ENCODE results near the gene NRIP1.
"Not testable (repeated sequence)": the region's sequence is repeated elsewhere in the genome, so short reads cannot be mapped to it uniquely, and the experiment has no call there.

NRIP1 gene

DNA sequence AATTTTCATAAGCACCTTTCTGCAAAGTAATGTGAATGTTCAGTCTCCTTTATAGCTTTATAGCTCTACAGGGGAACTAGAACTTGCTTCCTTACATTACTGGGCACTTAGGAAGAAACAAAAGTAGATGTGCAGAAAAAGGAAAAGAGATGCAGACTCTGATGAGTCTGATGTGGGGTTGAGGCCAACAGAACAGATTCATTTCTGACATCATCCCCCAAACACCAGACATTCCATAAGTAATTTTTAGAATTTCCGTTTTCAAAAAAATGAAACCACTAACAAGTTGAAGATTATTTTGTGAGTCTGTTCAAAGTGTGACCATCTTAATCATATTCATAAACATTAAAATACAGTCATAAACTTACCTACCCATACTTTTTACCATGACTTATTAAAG, 96.0 kb downstream of the NRIP1 start:
- DNase-seq, result no peak

DNA sequence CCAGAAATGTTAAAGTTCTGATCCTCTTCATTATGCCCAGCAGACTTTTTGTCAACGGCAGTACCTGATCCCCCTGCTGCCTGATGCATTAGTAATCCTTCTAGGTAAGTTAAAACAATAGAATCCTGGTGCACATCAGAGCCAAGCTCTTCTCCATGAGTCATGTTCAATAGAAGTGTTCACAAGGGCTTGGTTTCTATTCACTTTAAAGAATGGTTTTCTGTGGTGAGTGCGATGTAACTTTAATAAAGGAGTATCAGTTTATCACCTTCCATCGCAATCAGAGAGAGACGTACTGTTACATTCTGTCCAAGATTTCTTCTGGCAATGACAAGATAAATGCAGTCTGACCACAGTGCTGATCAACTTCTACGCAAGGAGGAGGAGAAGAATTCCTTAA, 96.8 kb downstream of the NRIP1 start:
- no peak for DNase-seq

DNA sequence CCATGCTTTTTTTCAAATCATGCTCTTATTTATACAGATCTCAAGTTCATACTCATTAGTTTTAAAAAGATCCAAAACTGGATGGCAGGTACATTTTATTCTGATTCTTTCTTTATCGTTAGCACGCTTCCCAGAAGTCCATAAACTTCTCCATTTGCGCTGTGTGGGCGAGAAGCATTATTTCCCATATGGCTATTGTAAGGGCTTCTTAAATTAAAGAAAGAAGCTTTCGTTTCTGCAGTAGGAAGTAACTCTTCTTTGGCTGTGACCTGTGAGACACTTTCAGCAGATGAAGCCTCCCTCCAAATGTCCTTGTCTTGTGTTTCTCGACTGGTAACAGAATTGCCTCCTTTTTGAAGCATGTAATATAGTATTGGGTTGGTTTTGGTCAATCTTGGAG, 100.2 kb downstream of the NRIP1 start:
- DNase-seq, result no peak

DNA sequence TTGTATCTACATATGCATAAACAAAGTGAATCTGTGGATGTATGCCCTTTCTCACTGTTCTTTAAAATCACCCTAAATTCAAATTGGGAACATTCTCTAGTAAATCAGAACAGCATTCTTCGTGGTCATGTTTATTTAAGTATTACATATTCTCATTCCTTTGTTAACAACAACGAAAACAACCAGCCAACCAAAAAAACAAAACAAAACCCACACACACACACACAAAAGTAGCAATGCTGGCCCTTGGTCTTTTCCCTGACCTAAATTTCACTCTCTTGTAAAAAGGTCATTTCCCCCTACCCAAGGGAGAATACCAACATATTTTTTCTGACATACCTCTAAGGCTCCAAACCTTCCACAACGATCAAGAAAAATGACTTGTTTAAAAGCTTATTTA, 102.6 kb downstream of the NRIP1 start:
- DNase-seq, result no peak

DNA sequence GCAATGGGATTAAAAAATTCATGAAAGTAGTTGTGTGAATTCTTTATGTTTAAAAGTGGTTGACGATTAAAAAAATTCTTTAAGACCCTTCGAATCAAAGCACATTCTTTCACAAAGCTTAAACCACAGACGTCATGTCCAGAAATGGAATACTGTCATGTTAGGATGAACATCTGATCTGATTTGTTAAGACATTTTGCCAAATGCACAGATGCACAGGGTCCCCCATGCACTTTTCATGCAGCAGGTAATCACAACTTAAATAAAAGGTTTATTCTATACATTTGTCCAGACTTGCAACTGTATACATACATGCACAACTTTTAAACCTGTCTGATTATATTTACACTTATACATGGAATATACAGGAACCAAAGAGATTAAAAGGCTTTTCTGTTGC, 103.3 kb downstream of the NRIP1 start:
- DNase-seq, result no peak

DNA sequence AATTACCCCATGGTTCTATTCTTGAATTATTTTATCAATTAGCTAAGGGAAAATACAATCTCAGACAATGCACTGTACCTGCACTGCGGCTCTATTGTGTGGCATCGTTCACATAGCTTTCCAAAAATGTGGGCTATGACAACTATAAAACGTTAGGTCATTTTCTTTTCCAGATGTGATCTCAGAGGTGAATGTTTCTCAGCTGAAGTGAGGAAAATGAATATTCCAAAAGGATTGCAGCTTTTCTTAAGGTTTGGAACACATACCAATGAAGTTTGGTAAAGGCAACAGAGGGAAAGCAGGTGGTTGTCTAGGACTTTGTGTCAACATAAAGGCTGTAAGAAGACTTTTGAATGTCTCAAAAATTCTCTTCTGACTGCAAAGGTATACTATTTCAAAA, 105.5 kb downstream of the NRIP1 start:
- DNase-seq, result no peak

DNA sequence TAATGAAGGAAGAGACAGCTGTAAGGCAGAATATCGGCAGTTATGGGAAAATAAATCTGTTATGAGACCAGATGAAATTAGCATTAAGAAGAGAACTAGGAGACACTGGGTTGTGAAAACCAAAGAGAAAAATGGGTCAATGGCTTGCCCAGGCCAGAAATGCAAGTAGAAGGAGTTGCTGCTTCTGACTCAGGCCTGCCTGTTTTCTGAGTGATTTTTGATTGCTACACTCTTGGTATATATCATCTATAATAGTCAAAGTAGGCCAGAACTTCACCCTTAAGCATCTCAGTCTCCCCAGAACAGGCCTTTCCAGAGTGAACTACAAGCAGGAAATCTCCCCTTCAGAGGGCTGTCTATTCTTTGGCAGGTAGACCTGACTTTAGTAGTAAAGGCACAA, 107.0 kb downstream of the NRIP1 start:
- DNase-seq, result no peak

DNA sequence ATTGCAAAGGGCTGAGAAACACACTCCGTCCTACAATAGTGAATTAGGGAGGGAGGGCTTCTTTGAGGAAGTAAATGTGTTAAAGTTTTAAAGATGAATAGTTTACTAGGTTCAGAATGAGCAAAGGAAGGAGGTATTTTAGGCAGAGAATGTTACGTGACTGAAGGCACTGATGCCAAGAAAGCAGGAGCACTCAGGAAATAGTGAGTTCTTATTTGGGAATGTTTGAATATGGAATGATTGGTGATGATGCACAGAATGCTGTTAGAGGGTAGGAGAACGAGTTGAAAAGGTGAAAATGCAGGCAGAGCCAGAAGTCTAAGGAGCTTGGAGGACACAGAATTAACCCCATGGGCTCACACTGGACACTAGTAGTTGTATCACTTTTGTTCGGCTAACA, 108.0 kb downstream of the NRIP1 start:
- DNase-seq, result no peak

DNA sequence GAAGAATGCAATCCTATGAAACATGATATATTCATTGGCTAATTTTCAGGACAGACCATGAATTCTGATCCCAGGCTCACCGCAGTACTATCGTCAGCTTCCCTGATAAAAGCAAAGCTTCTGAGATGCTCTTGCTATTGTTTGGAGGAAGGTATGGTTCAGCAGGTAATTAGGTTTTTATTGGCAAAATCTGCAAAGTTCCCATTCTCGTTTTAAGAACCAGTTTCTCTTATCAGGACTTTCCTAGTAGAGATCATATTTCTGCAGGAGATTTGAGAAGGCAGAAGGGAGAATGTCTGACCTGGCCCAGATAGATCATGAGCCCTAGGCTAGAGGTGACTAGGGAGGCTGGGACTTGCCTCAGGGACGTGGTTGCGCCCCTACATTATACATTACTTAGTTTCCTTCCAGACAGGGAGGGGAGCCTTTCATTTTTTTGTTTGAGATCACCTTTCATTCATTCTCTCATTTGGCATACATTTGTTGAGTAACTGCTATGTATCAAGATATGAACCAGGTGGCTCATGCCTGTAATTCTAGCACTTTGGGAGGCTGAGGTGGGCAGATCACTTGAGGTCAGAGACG, 108.8 kb downstream of the NRIP1 start:
- DNase-seq, result no peak

DNA sequence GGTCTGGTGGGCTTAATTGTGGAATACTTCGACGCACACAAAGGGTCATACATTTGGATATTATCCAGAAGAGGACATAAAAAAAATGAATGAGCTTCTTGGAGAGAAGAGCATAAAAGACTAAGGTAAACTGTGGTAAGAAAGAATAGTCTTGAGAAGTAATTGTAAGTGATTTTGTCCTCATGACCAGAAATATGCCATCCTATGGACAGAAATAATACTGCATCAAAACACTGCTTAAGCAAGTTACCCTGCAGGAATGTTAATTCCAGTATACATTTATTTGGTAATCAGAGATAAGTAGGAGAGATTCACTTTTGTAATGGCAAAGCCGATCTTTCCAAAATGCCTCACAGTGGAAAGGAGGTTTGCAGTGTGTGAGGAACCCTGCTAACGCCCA, 111.9 kb downstream of the NRIP1 start:
- no peak for DNase-seq

DNA sequence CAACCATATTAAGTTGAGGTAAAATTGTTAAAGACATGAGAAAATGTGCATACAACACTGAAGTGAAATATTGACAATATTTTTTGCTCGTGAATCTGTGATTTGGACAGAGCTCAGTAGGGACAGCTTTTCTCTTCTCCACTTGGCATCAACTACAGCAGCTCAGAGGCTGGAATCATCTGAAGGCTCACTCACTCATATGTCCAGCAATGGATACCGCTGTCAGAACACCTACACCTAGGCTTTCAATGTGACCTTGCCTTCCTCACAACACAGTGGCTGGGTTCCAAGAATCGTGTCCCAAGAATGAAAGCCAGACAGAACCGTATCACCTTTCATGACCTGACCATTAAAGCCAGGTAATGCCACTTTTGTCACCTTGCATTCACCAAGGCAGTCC, 115.2 kb downstream of the NRIP1 start:
- DNase-seq, result no peak

DNA sequence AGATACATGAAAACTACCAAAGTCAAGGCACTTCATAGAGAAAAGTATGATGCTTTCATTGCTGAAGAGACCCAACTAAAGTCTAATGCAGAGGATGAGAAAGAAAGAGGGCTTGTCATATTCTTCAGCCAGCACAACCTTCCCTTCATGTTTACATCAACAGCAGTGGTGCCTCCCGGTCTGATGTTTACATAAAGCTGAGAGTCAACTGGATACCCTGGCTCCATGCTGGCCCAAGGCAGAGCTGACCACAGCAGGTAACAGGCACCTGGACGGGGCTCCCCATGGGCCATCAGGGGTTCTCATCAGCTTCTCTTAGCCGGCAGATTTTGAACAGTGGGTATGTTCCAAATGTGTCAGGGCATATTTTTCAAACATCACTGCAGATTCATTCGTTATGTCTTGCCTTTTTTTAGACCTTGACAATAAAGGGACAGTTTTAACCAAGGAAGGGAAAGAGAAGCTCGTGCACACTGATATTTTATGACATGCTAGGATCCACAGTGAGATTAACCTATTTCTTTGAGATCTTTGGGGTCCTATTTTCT, 117.1 kb downstream of the NRIP1 start:
- no peak for DNase-seq

DNA sequence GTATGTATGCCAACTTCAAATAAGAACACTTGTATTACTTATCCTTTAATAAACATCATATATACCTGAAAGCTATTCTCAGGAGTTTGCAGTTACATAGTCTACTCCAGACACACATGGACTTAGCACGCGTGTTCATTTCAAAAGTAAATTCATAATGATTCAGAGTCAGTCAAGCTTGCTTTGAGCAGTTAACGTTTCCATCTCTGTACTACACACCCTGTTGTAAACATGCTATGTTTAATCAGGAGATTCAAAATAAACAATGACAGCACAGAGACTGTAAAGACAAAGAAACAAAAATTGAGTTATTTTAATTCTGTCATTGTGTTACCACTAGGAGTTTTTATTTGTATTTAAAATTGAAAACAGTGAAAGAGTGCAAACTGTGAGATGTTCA, 119.6 kb downstream of the NRIP1 start:
- no peak for DNase-seq

DNA sequence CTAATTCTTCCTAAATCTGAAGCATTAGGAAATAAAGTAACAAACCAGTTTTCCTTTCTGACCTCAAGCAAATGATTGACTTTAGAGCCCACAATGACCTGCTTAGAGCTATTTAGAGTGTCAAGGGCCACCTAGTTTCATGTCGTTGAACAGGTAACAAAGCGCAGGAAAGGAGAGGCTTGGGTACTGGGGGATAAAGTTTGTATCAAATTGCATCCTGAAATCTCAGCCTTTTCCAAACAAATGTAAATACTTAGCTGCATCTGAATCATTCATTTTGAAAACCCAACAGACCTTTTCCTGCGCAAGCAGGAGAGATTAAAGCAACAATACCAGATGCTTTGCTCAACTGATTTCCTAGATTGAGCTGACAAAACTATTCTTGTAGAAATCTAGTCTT, 121.2 kb downstream of the NRIP1 start:
- no peak for DNase-seq

DNA sequence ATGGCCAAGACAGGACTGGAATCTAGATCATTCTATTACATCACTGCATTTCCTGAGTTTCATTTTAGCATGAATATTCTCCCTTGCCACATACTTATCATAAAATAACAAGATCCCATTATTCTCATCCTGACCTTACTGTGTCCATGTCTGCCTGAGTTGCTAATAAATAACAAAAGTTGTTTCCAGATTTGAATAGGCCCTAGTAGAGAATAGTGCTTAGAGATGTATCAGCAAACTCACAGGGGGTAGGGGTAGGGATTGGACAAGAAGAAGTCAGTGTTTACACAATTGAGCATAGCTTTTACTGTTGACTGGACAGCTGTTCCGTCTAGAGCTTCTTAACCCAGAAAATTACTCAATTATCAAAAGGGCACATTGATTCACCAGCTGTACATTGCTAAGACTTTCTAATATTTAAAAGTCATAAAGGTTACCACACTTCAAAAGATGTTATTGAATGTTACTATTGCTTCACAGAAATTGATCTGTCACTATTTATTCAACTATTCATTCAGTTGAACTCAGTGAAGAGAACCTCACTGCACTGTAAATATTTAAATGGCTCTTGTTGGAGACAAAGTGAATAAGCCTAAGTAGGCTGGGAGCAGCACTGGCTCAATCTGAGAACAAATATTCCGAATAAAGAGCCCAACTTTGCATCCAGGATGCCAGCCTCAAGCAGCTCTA, 121.9 kb downstream of the NRIP1 start:
- DNase-seq, result no peak

DNA sequence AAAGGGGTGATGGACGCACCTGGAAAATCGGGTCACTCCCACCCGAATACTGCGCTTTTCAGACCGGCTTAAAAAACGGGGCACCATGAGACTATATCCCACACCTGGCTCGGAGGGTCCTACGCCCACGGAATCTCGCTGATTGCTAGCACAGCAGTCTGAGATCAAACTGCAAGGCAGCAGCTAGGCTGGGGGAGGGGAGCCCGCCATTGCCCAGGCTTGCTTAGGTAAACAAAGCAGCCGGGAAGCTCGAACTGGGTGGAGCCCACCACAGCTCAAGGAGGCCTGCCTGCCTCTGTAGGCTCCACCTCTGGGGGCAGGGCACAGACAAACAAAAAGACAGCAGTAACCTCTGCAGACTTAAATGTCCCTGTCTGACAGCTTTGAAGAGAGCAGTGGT, 137.5 kb downstream of the NRIP1 start:
- DNase-seq, result not testable (repeated sequence)

DNA sequence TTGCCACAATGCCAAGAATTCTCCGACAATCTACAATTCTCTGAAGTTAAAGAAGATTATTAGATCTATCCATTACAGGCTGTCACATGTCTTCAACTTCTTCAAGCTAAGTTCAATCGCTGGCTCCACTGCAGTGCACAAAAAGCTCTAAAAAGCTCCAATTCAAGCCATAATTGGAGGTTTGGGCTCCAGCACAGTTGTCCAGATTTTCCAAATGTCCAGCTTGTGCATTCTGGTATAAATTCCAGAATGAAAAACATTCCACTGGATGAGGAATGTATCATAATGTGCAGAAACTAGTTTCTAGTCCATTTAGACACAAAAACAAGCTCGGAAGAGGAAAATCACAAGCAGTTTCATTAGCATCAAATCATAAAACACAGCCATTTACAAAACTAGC, 138.6 kb downstream of the NRIP1 start:
- DNase-seq, result no peak

DNA sequence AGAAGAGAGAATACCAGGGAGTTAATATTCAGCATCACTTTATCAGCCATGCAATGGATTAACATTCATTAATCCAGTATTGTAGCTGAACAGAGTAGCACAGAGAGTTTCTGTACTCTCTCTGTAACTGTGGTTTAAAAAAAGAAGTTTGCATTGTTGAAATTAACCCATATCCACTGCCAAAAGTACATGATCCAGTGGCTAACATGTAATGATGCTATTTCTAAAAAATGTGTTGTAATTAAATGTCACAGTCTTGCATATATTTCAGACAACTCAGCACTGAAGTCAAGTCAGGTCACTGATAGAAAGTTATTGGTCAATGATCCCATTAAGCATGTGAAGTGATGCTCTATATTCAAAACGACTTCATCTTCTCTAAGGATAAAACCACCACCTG, 141.3 kb downstream of the NRIP1 start:
- DNase-seq, result no peak

DNA sequence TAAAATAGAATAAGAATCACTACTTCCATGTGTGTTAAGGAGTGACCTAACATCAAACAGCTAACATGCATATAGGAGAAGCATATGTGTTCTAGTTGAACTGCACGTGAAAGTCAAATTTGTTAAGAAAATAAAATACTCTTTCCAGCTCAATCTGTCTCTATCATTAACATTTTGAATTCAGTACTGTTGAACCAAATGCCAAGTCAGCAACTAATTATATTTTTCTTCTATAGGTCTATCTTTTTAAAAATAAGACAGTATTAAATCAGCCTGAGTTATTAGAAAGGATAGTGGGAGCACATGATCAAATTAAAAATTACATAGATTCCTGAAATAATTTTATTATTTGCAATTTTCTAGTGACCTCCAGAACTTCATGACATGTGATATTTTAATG, 141.8 kb downstream of the NRIP1 start:
- DNase-seq, result no peak

DNA sequence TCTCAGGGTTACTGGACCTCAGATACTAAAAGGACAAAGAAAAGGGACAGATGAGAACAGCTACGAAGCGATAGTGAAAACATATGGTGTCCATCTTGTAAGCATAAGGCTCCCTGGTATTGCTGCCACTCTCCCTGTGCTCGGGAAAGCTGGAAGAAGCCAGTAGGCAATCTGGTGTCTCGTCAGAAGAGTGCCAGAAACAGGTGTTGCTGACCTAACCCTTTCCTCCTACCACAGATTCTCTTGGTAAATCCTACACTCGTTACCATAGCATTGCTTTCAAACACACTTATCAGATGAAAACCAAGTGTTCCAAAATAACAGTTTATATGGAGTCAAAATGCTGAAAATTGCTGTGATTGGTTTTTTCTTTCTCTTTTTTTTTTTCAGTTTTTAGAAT, 146.3 kb downstream of the NRIP1 start:
- no peak for DNase-seq

DNA sequence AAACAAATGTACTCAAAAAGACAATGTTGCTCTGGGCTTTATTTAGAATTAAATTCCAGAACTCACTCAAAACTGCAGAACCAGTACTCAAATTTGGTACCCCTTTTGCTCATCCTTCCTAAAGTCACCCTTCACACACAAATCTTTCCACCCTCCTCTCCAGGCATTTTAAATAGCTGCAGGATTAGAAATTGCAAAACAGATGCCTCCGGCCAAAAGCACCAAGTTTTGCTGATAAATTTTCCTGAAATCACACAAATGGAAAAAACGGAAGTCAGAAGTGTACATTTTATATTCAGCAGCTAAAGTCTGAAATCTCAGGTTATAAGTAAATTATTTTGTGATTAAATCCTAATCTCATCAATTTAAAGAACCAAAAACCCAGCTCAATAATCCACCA, 147.0 kb downstream of the NRIP1 start:
- DNase-seq, result no peak

DNA sequence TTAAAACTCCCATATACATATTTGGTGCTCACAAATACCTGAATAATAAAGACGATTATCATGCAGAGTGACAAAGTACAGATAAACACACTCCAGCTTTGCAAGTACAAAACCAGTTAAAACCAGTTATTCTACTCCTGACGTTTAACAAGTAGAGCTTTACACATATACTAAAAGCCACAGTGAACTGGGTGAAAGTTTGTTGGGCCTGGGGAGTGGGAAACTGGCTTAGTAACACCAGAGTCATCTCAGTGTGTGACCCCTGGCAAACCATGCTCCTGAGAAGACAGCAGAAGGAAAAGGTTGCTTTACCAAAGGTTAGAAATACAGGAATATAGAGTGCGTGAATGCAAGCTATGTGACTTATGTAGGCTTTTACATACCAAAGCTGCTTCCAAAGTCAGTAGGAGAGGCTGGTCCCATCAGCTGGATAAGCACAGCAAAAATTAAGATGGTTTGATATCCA, 148.1 kb downstream of the NRIP1 start:
- DNase-seq, result no peak

DNA sequence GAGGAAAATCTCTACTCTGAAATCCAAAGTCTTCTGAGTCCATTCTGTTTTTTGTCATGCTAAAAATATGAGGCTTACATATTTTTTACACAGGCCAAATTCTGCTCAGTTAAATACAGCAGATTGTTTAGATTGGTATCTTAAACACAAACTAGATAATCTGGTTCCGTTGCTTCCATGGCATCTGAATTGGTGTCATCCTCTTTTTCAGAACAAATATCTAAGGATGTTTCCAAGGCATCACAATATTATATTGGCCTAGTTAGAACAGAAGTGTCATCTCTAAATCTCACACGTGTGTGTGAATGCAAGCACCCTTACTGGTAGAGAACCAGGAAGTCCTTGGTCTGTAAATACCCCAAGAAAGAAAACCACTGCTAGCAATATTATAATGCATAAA, 151.2 kb downstream of the NRIP1 start:
- DNase-seq, result no peak

DNA sequence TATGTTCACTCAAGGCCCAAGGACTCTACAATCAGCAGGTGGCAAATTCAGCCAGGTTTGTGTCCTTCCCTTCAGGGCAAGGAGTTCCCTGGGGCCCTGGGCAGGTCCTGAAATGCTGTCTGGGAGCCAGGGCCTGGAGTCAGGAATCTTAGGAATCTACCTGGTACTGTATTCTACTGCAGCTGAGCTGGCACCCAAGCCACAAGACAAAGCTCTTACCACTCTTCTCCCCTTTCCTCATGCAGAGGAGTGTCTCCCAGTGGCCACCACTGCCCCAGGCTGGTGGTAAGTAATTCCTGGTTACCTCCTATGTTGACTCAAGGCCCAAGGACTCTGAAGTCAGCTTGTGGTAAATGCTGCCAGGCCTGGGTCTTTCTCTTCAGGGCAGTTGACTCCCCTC, 153.4 kb downstream of the NRIP1 start:
- no peak for DNase-seq

Measured in effector CD8-positive, alpha-beta T cell (primary cell).